GM21576 (cell line): Measurements from ENCODE around the gene F11R.
"Not testable (repeated sequence)": the region's sequence is repeated elsewhere in the genome, so short reads cannot be mapped to it uniquely, and the experiment has no call there.

Experiments used
- ATAC-seq: cut with Tn5 transposase; IDR thresholded peaks from one replicate; pipeline ENCODE4 v1.9.1; 2021; ENCODE audit warnings: mild to moderate bottlenecking, moderate library complexity; ENCODE audit not compliant: unreplicated experiment

Gene F11R

DNA sequence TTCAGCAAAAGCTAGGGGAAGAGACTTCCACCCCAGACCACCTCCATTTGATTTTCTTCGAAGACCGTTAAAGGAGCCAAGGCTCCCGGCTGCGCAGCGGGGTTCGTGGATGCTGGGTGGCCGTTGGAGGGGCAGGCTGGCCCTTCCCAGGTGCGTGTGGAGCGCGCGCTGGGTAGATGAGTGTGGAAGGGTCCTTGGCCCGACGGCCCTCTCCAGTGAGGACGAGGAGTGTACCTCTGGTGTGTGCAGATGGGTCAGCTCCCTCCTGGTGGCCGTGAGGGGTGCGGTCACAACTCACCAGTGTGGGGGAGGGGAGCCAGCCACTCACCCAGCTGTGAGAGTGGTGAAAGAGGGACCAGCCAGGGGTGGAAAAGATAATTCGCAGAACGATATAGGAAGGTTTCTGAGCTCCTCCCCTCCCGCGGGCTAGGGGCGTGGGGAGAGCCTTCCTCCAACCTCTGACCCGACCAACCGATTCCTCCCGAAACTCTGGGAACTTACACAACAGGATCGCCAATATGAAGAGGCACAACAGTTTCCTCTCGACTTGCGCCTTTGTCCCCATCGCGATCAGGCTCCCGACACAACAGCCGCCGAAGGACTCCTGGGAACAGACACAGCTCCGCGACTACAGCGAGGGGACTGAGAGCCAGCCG, at the start of gene F11R:
TSS of gene F11R (minus strand) at position 644 of the 656 bp plus-strand sequence. CDS start at position 565, 79 bp downstream.
- peak; percentile 44 for ATAC-seq

DNA sequence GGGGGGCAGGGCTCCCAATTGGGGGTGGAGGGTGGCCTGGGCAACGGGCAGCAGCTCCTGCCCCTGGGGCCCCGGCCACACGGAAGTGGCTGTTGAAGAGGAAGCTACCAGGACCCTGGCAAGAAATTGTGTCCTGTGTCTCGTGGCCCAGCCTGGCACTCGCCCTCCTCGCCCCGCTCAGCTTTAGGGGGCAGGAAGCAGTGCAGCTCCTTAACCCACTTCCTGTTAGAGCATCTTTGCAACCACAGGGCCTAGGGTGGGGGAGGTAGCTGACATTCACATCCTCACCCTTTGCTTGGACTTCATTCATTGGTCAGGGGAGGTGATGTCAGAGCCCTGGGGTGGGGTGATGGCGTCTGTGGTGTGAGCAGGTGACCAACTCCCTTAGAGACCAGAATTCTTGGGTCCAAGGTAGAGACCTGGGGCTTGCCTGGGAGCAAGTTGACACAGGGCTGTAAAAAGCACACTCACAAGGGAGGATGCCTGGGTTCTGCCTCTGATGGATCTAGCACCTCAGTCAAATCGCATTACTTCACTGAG, 48.8 kb upstream of the F11R start, which contains the start of gene ARHGAP30:
TSS of gene ARHGAP30 (minus strand) at position 161 of the 540 bp plus-strand sequence. CDS start 267 bp downstream, outside the sequence.
- ATAC-seq, result peak; percentile 76

DNA sequence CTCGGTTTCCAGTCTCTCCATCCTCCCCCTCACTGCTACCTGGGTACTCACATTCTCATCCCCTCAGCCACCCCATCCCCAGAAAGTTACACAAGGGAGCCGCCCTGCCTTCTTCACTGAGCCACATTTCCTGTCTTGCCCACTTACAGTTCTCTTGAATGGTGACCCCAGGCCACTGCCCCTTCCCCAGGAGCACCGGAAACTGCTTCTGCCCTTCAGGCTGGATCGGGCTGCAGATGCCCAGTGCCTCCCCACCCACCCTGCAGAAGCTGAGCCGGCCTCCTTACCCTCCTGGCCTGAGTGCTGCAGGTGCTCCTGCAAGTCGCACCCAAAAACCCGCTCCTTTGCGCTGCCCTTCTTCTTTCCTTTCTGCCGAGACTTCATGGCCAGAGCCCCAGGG, 48.3 kb upstream of the F11R start:
- ATAC-seq, result no peak

DNA sequence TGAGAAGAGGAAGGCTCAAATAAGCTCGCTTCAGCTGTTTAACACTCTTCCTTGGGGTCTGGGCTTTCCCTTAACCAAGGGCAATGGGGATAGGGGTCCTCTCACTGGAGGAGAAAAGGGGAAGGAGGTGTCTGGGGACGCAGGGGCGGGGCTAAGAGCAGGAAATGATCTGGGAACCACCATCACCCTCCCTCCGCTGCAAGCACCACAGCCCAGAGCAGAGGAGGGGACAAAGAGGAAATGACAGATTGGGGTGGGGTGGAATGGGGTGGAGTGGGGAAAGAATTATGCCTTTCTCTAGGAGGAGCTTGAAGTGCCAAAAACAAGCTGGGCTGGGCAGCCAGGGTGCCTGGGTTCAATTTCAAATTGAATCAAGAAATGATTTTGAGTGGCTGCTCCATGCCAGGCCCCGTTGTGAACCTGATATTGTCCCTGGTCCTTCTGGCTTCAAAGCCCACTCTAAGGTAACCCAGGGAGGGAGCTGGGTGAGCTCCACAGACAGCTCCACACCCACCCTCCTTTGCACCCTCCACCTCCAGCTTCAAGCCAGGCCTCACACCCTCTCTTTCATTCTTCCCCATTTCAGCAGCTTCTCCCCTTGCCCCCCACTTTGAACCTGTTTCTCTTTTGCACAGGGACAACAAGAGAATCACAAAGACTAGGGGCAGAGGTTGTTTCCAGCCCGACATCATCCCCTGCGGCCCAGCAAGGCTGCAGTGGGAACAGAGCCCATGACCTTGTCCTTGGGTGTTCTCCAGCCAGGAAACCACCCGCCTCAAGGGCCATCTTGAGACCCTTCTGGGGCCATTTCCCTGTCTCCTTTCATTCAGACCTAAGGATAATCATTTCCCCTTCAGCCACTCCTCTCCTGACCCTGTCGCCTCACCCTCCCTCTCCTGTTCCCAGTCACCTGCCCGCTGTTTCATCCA, 47.6 kb upstream of the F11R start:
- peak; percentile 49 for ATAC-seq

DNA sequence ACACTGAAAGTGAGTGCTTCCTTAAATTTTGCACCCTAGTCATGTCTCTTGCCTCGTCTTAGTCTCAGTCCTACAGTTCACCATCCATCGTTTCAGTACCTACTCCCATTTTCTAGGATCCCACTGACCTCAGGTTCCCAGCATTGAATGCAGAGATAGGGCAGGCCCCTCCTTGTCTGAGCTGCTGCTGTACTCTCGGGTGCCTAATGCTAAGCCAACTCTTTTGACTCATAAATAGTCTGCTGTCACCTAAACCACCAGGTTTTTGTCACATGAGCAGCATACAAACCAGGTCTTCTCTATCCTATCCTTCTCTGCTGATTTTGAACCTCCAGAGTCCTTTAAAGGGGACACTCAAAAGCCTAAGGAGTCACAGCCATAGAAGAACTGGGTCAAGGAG, 45.7 kb upstream of the F11R start:
- ATAC-seq, result no peak

DNA sequence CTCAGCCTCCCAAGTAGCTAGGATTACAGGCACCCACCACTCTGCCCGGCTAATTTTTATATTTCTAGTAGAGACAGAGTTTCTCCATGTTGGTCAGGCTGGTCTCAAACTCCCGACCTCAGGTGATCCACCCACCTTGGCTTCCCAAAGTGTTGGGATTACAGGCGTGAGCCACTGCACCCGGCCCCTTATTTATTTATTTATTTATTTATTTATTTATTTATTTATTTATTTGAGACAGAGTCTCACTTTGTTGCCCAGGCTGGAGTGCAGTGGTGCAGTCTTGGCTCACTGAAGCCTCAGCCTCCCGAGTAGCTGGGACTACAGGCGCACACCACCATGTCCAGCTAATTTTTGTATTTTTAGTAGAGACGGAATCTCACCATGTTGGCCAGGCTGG, 44.7 kb upstream of the F11R start:
- not testable (repeated sequence) for ATAC-seq

DNA sequence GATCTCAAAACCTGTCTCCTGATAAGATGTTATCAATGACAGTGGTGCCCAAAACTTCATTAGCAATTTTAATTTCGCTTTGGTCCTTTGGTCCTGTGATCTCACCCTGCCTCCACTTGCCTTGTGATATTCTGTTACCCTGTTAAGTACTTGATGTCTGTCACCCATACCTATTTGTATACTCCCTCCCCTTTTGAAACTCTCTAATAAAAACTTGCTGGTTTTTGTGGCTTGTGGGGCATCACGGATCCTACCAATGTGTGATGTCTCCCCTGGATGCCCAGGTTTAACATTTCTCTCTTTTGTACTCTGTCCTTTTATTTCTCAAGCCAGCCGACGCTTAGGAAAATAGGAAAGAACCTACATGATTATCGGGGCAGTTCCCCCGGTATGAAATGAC, 43.0 kb upstream of the F11R start:
- ATAC-seq, result not testable (repeated sequence)

DNA sequence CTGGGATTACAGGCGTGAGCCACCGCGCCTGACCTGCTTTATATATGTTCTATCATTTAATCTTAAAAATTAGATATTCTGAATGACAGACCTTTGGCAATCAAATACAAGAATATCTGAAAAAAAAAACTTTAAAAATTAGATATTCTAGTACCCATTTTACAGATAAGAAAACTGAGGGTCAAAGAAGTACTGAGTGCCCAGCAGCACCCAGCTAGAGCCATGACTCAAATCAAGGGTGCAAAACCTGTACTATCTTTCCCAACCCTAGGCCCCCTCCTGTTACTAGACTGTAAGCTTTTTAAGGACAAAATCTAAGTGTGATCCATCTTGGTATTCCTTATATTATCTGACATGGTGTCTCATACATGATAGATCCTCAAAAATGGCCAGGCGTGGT, 40.5 kb upstream of the F11R start:
- ATAC-seq, result no peak

DNA sequence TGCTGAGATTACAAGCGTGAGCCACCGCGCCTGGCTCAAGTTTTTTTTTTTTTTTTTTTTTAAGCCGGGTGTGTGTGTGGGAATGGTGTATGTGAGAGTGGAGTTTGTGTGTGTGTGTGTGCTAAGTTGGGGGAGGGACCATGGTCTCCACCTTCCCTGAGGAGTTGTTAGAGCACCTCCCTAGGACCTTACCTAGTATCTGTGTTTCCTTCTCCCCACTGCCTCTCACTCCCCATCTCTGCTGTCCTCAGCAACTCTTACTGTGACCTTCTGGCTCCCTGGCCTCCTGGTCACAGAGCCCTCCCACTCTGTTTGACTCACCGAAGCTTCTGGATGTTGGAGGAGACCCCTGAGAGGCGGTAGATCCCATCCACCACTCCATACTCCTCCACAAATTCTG, 38.3 kb upstream of the F11R start:
- ATAC-seq, result no peak

DNA sequence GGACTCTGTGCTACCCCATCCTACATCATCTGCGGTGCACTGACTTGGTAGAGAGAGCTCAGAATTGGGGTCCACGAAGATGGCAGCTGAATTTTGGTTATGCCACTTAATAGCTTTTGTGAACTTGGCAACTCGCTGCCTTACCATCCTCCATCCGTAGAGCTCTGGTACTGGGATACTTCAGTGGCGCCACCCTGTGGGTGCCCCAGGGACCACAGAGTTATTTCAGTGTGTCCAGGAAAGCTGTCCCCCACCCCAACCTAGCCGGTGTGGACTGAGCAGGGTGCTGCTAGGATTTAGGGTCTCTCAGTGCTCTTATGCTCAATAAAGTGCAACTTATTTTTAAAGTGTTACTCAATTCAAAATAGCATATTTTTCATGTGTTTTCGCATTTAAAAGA, 33.9 kb upstream of the F11R start:
- no peak for ATAC-seq

DNA sequence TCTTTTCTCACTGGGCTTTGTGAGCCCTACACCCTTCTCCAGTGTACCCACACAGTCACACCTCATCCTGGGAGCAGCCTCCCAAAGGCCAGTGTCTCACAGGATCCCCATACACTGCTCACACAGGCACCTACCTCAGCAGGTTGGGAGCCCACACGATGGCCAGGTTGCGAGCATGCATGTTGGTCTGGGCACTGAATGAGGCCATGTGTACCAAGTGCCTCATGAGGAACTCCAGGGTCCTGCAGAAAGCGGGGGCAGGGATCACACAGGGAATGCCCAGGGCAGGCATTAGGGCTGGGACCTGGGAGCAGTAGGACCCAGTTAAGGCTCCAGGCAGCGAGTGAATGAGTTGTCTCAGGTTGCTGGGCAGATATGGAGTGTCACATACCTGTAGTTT, 33.3 kb upstream of the F11R start:
- ATAC-seq, result no peak

DNA sequence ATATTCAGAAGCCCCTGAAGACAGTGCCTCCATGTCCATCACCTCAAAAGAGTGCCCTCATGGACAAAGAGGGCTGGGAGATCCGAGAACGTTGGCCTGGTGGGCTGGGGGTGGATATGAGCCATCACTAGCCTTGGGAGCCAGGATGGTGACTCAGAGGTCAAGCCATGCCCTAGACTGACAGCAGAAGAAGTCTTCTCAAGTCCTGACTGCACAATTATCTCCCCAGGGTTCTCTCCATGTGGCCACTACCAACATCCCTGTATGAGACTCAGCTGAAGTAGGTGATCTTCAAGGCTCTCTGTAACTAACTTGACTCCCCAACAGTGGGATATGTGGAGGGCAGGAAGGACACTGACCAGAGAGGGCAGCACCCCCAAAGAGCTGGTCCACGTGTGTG, 31.9 kb upstream of the F11R start:
- ATAC-seq, result no peak

DNA sequence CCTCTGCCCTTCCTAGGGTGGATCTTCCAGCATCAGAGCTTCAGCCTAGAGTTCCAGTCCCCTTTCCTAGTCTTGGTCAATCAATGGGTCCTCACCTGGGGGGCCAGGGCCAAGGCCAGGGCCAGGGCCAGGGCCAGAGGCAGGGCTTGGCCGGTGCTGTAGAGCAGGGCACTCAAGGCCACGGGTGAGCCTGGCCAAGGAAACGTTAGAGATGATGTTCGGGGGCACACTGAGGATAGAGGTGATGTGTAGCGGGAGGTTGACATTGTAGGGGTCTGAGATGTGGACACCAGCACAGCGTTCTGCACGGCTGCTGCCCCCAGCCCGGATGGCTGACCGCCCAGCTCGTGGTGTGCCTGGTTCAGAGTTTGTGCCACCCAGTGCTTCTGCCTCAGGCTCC, 30.3 kb upstream of the F11R start:
- no peak for ATAC-seq

DNA sequence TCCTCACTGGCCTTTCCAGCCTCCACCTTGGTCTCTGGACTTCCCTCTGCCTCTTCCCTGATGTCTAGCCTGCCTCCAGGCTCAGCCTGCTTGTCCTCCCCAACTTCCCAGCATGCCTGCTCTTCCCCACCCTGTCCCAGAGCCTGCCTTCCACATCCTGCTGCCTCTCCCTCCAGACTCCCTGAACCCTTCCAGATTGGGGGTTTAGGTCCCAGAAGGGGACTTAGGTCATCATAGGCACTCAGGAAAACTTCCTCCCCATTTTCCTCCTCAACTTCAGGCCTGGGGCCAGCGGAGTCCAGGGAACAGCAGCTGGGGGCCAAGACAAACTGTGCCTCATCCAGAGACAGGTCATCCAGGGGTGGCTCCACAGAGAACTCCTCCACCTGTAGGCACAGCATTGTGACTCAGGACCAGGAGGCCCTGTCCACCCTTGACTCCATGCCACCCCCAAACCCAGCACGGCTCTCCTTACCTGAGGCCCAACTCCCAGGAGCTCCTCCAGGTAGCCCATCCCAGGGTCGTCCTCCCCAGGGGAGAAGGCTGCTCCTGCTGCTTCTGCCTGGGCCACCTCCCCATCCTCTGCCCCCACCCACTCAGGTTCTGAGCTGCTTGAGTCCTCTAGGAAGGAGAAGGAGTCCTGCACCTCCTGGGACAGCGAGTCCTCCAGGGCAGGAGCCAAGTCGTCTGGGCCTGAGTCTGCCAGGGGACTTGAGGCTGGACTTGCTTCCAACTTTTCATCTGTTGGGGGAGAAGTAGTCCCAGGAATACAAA, 28.2 kb upstream of the F11R start:
- ATAC-seq, result no peak

DNA sequence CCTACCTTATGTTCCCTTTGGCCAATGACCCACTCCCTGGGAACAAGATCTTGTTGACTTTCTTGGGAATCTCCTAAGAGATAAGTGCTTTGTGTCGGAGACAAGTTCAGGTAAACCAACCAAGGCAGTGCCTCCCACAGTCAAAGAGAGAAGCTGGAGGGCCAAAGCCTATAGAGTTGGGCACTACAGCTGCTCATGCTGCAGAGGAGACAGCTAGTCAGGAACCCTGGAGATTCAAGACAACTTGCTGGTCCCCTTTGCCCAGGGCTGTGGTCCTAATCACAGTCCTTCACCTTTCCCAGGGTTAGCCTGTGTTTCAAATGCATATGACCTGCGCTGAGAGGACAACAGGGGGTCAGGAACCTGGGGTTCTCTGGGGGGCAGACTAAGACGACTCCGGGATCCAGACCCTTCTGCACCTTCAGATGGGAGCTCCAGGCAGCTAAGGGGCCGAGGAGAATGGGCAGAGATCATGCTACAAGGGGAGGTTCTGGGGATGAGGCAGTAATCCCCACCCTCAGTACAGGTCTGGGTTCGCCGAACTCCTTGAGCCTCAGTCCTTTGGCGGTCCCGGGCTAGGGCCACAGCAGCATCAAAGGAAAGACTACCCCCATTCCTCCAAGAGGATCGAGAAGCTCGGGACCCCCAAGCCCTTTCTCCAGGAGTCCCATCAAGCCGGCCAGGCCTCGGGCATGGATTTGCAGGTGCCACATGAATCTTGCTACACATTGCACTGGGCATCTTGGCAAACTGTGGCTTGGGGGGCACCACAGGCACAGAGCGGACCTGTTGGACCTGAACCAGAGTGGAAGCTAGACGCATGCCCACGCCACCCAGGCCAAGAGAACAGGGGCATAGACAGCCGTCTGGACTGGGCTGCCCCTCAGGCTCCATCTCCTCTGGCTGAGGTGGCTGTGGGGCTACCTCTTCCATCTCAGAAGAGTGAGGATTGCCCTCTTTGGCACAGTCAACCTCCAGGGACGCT, 26.8 kb upstream of the F11R start:
- ATAC-seq, result no peak

DNA sequence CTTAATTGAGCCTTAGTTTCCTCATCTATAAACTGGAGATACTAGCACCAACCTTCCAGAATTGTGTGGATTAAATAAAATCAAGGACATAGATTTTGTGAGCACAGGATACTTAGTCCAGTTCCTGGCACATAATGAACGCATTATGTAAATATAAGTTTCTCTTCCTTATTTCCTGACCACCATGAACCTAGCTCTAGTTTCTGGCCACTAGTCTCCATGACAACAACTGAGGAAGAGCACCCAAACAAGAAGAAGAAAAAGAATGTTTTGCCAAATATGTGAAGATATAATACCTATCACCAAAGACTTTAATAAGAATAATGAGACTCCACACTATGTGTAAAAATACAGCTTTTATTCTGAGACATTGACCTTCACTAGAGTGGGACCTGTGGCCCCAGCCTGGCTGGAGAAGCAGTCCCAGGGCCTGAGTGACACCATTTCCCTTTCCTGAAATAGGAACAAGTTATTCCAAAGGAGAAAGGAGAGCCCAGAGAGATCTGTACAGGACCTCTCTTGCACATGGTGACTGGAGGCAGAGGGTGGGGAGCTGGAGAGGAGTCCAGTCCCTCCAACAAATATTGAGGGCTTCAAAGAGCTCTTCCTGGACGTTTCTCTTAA, 25.8 kb upstream of the F11R start:
- peak; percentile 38 for ATAC-seq

DNA sequence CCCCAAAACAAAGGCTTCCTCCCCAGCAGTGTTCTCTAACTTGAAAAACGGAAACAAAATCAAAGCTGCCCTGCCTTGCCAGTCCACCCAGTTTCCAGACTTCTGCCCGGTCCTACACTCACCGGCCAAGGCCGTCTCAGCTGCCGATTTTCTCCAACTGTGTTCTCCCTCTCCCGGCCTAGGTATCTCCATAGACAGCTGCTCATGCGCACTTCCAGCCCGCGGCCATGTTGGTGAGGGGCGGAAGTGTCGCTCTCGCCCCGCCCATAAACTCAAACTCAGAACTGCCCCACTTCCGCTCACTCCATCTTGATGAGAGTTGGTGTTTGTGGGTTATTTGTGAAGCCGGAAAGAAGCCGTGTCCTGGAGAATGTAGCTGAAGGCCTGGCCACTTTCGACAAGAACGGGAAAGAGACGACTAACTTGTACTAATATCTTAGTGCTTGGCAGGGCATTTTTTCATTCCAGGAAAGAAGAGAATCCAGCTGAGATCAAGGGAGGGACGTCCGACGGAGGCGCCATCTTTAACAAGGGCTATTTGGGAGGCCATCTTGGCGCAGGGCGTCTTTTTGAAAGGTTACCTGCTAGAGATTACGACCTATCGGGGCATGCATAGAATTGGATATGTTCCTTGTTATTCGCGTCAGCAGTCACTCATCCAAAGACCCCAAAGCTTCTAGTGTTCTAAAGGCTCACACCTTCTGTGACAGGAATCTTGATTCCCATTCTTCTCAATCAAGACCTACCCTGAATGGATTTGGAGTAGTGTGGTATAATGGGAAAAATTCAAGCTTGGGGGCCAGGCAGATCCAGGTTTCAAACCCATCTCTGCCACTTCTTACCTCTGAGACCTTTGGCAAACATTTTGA, 25.0 kb upstream of the F11R start, which contains the start of gene USF1:
TSS of gene USF1 (minus strand) at position 242 of the 869 bp plus-strand sequence. CDS start 2,702 bp downstream, outside the sequence.
- ATAC-seq, result peak; percentile 54
